IMR-90 (cell line): ENCODE measurements around the gene GGCT. TPM values are rescaled to one million over a fixed set of nuclear protein-coding genes. Genes with fewer than 3 reads are reported as not detected.
A peak's percentile ranks its signal among the peaks of the same experiment; 100 is the strongest.

Experiments
- ATAC-seq: fragments of 200-7000 bp; cut with Tn5 transposase; 2 replicates; pipeline ENCODE4 v1.9.1; 2020; ENCODE audit warnings: low read depth, mild to moderate bottlenecking, moderate library complexity
- BruUV-seq: library from RNA; stranded (reverse); fragments of 400-500 nt; replicated peaks from 2 replicates; lab custom pipeline; 2021; lab: Mats Ljungman, UMichigan
- CTCF ChIA-PET: fragments of 300-600 bp; formaldehyde crosslinking; extraction: SDS; loops from one replicate; lab custom pipeline; 2021; ENCODE audit warnings: antibody characterized with exemption; lab: Yijun Ruan, JAX
- POLR2A ChIA-PET: fragments of 300-600 bp; sonication (Branson Sonifier 250); formaldehyde crosslinking; loops from one replicate; lab custom pipeline; 2022; ENCODE audit warnings: antibody characterized with exemption; ENCODE audit not compliant: unreplicated experiment; lab: Charles Lee
- DNase-seq: peaks from one replicate; pipeline ENCODE4 v3.0.0; 2013
- H2AFZ ChIP-seq: replicated peaks from 2 replicates; pipeline ENCODE3; 2013; ENCODE audit warnings: low read length, mild to moderate bottlenecking; ENCODE audit not compliant: poor library complexity
- H2AK5ac ChIP-seq: 2 replicates; pipeline ENCODE4 v1.6.1; 2013; ENCODE audit warnings: low read depth, low read length, inconsistent platforms
- H2AK9ac ChIP-seq: replicated peaks from 2 replicates; pipeline ENCODE3; 2013; ENCODE audit warnings: mild to moderate bottlenecking, low read depth, low read length, moderate library complexity; ENCODE audit not compliant: poor library complexity
- H2BK120ac ChIP-seq: 2 replicates; pipeline ENCODE4 v1.6.1; 2013; ENCODE audit warnings: low read depth, low read length, inconsistent platforms
- H2BK15ac ChIP-seq: 3 replicates; pipeline ENCODE4 v1.6.1; 2013; ENCODE audit warnings: low read depth, low read length, inconsistent platforms
- H2BK20ac ChIP-seq: 2 replicates; pipeline ENCODE4 v1.6.1; 2013; ENCODE audit warnings: low read depth, mild to moderate bottlenecking, inconsistent platforms, low read length, moderate library complexity
- H2BK5ac ChIP-seq: 2 replicates; pipeline ENCODE4 v1.6.1; 2013; ENCODE audit warnings: mild to moderate bottlenecking, low read depth, low read length, inconsistent platforms; ENCODE audit not compliant: poor library complexity, severe bottlenecking
- H3K14ac ChIP-seq: replicated peaks from 2 replicates; pipeline ENCODE4 v1.6.1; 2013; ENCODE audit warnings: low read depth, low read length, inconsistent platforms
- H3K18ac ChIP-seq: 2 replicates; pipeline ENCODE4 v1.6.1; 2013; ENCODE audit warnings: low read depth, low read length, control low read depth
- H3K23ac ChIP-seq: 2 replicates; pipeline ENCODE4 v1.6.1; 2013; ENCODE audit warnings: low read depth, low read length, inconsistent platforms
- H3K27ac ChIP-seq: 2 replicates; pipeline ENCODE4 v1.5.1; 2013; ENCODE audit warnings: mild to moderate bottlenecking, control low read depth, low read length; ENCODE audit not compliant: insufficient read depth
- H3K27me3 ChIP-seq: 2 replicates; pipeline ENCODE4 v1.6.1; 2013; ENCODE audit warnings: low read length; ENCODE audit not compliant: control insufficient read depth, insufficient read depth
- H3K36me3 ChIP-seq: 2 replicates; pipeline ENCODE4 v1.6.1; 2013; ENCODE audit warnings: low read length, mixed read lengths; ENCODE audit not compliant: control insufficient read depth, insufficient read depth
- H3K4ac ChIP-seq: 2 replicates; pipeline ENCODE4 v1.6.1; 2013; ENCODE audit warnings: low read depth, low read length, inconsistent platforms
- H3K4me1 ChIP-seq: 2 replicates; pipeline ENCODE4 v1.6.1; 2013; ENCODE audit warnings: low read length, mixed read lengths; ENCODE audit not compliant: control insufficient read depth, insufficient read depth
- H3K4me2 ChIP-seq: 2 replicates; pipeline ENCODE4 v1.6.1; 2013; ENCODE audit warnings: low read depth, mild to moderate bottlenecking, control low read depth, low read length, moderate library complexity
- H3K4me3 ChIP-seq: 2 replicates; pipeline ENCODE4 v1.5.1; 2013; ENCODE audit warnings: low read depth, mild to moderate bottlenecking, control low read depth, low read length, moderate library complexity; ENCODE audit not compliant: insufficient read depth
- H3K56ac ChIP-seq: 2 replicates; pipeline ENCODE4 v1.6.1; 2013; ENCODE audit warnings: low read length, inconsistent platforms; ENCODE audit not compliant: insufficient read depth; ENCODE audit errors: extremely low read depth
- H3K79me1 ChIP-seq, 2 experiments: 2 replicates each; pipeline ENCODE4 v1.6.1; 2013; ENCODE audit warnings: low read length in 2 of 2, inconsistent platforms in 1 of 2, low read depth in 1 of 2
- H3K9ac ChIP-seq: 2 replicates; pipeline ENCODE4 v1.6.1; 2013; ENCODE audit warnings: low read depth, low read length, control low read depth
- H3K9me1 ChIP-seq: 2 replicates; pipeline ENCODE4 v1.6.1; 2013; ENCODE audit warnings: low read length, inconsistent platforms; ENCODE audit not compliant: insufficient read depth
- H3K9me3 ChIP-seq: 2 replicates; pipeline ENCODE4 v1.6.1; 2013; ENCODE audit warnings: low read length; ENCODE audit not compliant: control insufficient read depth, insufficient read depth
- H4K20me1 ChIP-seq: 2 replicates; pipeline ENCODE4 v1.6.1; 2013; ENCODE audit warnings: low read length, inconsistent platforms; ENCODE audit not compliant: insufficient read depth
- H4K5ac ChIP-seq: 2 replicates; pipeline ENCODE4 v1.6.1; 2013; ENCODE audit warnings: mild to moderate bottlenecking, low read depth, low read length, control low read depth
- H4K8ac ChIP-seq, 2 experiments: 2 replicates each; pipeline ENCODE4 v1.6.1; 2013; ENCODE audit warnings: low read depth in 2 of 2, low read length in 2 of 2, control low read depth in 1 of 2, inconsistent platforms in 1 of 2
- H4K91ac ChIP-seq: 2 replicates; pipeline ENCODE4 v1.6.1; 2013; ENCODE audit warnings: low read depth, low read length, inconsistent platforms; ENCODE audit not compliant: insufficient read depth
- CEBPB ChIP-seq: IDR thresholded peaks from 2 replicates; pipeline ENCODE4 v1.6.1; 2012; ENCODE audit warnings: low read depth, low read length, improper control_type of control experiment
- FOS ChIP-seq: fragments of 150-350 bp; IDR thresholded peaks from 2 replicates; pipeline ENCODE4 v1.6.1; 2016; ENCODE audit warnings: low read depth, low read length
- MAFK ChIP-seq: IDR thresholded peaks from 2 replicates; pipeline ENCODE4 v1.6.1; 2012; ENCODE audit warnings: low read depth, low read length, improper control_type of control experiment
- MAZ ChIP-seq: IDR thresholded peaks from 2 replicates; pipeline ENCODE4 v1.6.1; 2012; ENCODE audit warnings: low read depth, mild to moderate bottlenecking, low read length, improper control_type of control experiment, moderate library complexity, borderline replicate concordance
- NFE2L2 ChIP-seq: fragments of 150-350 bp; IDR thresholded peaks from 2 replicates; pipeline ENCODE4 v1.6.1; 2016; ENCODE audit warnings: low read depth, mild to moderate bottlenecking, low read length
- RCOR1 ChIP-seq: IDR thresholded peaks from 2 replicates; pipeline ENCODE4 v1.6.1; 2012; ENCODE audit warnings: mild to moderate bottlenecking, low read length, improper control_type of control experiment; ENCODE audit not compliant: insufficient replicate concordance
- RFX5 ChIP-seq: IDR thresholded peaks from 2 replicates; pipeline ENCODE4 v1.8.0; 2012; ENCODE audit warnings: low read depth, mild to moderate bottlenecking, low read length, moderate library complexity
- WGBS, 2 experiments: methylation state at CpG; one replicate each; pipeline versions ENCODE4 v1.1.5 to v1.1.7; 2013; ENCODE audit warnings: missing lambda C conversion rate in 2 of 2; ENCODE audit not compliant: insufficient read length in 1 of 2; ENCODE audit errors: extremely low coverage in 2 of 2; 5-methylcytosine and 5-hydroxymethylcytosine counted together
- dilution Hi-C: fragments of 300-500 bp; cut with HindIII; formaldehyde crosslinking; loops from one replicate; pipeline ENCODE4 v1.14.3; 2018; ENCODE audit warnings: low sequenced_read_pairs; ENCODE audit not compliant: unreplicated experiment
- in situ Hi-C: fragments of 300-500 bp; cut with MboI; formaldehyde crosslinking; loops from 3 replicates; pipeline ENCODE4 v1.14.3; 2019; ENCODE audit warnings: low sequenced_read_pairs, inconsistent platforms, mixed read lengths
- intact Hi-C: fragments of 100-400 bp; cut with micrococcal nuclease; formaldehyde crosslinking; loops from 2 replicates; pipeline ENCODE4 v1.10.0; 2022
- polyA plus RNA-seq, 3 experiments: library from polyadenylated mRNA; depleted of rRNA; stranded (reverse); fragments of >200 nt; gene quantifications; 2 replicates each; pipeline ENCODE4 v1.2.3, GENCODE V29; 2012; ENCODE audit warnings: low replicate concordance in 1 of 3
- total RNA-seq: library from RNA; depleted of rRNA; stranded (reverse); fragments of >200 nt; gene quantifications from 2 replicates; pipeline ENCODE4 v1.2.3, GENCODE V29; 2012
- TF ChIP-seq, protein P1 (sequence below): conservative IDR thresholded peaks from 2 replicates; pipeline ENCODE4 v1.5.1; 2012; ENCODE audit warnings: mild to moderate bottlenecking, low read depth, low read length, improper control_type of control experiment
- TF ChIP-seq, protein P2 (sequence below): fragments of 150-350 bp; IDR thresholded peaks from 2 replicates; pipeline ENCODE4 v1.6.1; 2016; ENCODE audit warnings: low read depth, mild to moderate bottlenecking, low read length, moderate library complexity, borderline replicate concordance

The GGCT gene
- total and polyA plus RNA-seq, 2 of the 4 experiments (the other 2 are of a cell fraction): 12.0 to 18.6 TPM

DNA sequence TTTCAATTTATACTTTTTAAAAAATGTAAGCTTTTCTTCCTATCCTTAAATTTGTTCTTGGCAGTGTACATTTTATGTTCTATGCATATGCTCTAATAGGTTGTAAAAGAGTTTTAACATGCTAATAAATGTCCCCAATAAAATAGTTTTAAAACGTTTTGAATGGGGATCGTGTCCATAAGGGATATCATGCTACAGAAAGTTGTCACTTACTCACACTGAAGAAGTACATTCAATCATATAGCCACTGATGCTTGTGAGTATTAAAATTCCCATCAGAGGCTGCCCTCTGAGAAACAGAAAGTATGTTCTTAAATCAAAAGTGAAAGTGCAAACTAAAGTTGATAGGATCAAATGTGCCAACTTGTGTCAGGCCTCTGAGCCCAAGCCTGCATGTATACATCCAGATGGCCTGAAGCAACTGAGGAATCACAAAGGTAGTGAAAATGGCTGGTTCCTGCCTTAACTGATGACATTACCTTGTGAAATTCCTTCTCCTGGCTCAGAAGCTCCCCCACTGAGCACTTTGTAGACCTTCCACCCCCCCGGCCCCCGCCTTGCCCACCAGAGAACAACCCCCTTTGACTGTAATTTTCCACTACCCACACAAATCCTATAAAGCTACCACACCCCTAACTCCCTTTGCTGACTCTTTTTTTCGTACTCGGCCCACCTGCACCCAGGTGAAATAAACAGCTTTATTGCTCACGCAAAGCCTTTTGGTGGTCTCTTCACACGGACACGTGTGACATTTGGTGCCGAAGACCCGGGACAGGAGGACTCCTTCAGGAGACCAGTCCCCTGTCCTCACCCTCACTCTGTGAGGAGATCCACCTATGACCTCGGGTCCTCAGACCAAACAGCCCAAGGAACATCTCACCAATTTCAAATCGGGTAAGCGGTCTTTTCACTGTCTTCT is 25.2 kb downstream of the GGCT start:
- Histone ChIP-seq H3K79me1 (peaks cover 8 to 25% of the 10 kb centered on the region in 2 experiments), H3K27me3 (no peaks in the 10 kb centered on the region), H2AFZ (no peak overlapping the region), H3K27ac (peak overlapping the region; percentile 88; the same call in 1 of the 2 replicates), H4K91ac (no peak overlapping the region; the same call in 1 of the 2 replicates), H3K4ac (peak overlapping the region; percentile 25; the same call in 1 of the 2 replicates), H2AK5ac (no peak overlapping the region), H3K14ac (peak overlapping the region; percentile 44; the same call in 1 of the 2 replicates), H3K9ac (peak overlapping the region; percentile 94), H3K4me1 (peaks cover 7% of the 10 kb centered on the region), H2BK5ac (no peak overlapping the region), H2BK120ac (no peak overlapping the region; the same call in 1 of the 2 replicates), H3K4me3 (peak overlapping the region; percentile 83), H3K4me2 (peak overlapping the region; percentile 99), H3K56ac (peak overlapping the region; percentile 34; the same call in 1 of the 2 replicates), H4K8ac (peak overlapping the region; percentile 82 to 89), H4K20me1 (no peaks in the 10 kb centered on the region), H2BK15ac (no peak overlapping the region), H4K5ac (0 out of 2 replicates have a peak overlapping the region, but pooled peaks have one; percentile 53), H3K23ac (peak overlapping the region; percentile 25; the same call in 1 of the 2 replicates), H3K36me3 (no peaks in the 10 kb centered on the region), H3K9me1 (peaks cover 3% of the 10 kb centered on the region; the same call in 1 of the 2 replicates), H2BK20ac (no peak overlapping the region), H3K9me3 (no peaks in the 10 kb centered on the region), H2AK9ac (no peak overlapping the region), H3K18ac (no peak overlapping the region)
- no TSS peak for BruUV-seq
- dilution Hi-C loops (no loop called here), intact Hi-C loops (loop anchor here (2.0 to 5.0 kb wide), 2 partner anchors 25 to 317 kb away; partner anchors contain the start of gene GGCT), in situ Hi-C loops (no loop called here)
- TF ChIP-seq MAZ (no peak), RFX5 (no peak), MAFK (no peak), RCOR1 (no peak), CEBPB (no peak), NFE2L2 (no peak), FOS (no peak)
- TF ChIP-seq, protein P1, sequence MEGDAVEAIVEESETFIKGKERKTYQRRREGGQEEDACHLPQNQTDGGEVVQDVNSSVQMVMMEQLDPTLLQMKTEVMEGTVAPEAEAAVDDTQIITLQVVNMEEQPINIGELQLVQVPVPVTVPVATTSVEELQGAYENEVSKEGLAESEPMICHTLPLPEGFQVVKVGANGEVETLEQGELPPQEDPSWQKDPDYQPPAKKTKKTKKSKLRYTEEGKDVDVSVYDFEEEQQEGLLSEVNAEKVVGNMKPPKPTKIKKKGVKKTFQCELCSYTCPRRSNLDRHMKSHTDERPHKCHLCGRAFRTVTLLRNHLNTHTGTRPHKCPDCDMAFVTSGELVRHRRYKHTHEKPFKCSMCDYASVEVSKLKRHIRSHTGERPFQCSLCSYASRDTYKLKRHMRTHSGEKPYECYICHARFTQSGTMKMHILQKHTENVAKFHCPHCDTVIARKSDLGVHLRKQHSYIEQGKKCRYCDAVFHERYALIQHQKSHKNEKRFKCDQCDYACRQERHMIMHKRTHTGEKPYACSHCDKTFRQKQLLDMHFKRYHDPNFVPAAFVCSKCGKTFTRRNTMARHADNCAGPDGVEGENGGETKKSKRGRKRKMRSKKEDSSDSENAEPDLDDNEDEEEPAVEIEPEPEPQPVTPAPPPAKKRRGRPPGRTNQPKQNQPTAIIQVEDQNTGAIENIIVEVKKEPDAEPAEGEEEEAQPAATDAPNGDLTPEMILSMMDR: no peak
- TF ChIP-seq, protein P2, sequence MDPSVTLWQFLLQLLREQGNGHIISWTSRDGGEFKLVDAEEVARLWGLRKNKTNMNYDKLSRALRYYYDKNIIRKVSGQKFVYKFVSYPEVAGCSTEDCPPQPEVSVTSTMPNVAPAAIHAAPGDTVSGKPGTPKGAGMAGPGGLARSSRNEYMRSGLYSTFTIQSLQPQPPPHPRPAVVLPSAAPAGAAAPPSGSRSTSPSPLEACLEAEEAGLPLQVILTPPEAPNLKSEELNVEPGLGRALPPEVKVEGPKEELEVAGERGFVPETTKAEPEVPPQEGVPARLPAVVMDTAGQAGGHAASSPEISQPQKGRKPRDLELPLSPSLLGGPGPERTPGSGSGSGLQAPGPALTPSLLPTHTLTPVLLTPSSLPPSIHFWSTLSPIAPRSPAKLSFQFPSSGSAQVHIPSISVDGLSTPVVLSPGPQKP: no peak
- ATAC-seq: no peak
- 98% methylated on average over 5 of the region's 14 CpGs; no CpG with 5 or more reads in 1 of the 2 experiments for WGBS, 2 experiments
- DNase-seq: peak; percentile 46
- POLR2A ChIA-PET: no interaction called here
- CTCF ChIA-PET: interaction anchor here (1.5 kb wide), 1 partner anchor 10 kb away, joined by 9 read pairs; no protein-coding TSS in a partner anchor
